Measurements from ENCODE around the gene ITPKB. TPM values are rescaled to one million over a fixed set of nuclear protein-coding genes. Genes with fewer than 3 reads are reported as not detected.

The ITPKB gene
- polyA plus RNA-seq, 1 of the 3 experiments (the other 2 are of a cell fraction) = 2.4 TPM

DNA sequence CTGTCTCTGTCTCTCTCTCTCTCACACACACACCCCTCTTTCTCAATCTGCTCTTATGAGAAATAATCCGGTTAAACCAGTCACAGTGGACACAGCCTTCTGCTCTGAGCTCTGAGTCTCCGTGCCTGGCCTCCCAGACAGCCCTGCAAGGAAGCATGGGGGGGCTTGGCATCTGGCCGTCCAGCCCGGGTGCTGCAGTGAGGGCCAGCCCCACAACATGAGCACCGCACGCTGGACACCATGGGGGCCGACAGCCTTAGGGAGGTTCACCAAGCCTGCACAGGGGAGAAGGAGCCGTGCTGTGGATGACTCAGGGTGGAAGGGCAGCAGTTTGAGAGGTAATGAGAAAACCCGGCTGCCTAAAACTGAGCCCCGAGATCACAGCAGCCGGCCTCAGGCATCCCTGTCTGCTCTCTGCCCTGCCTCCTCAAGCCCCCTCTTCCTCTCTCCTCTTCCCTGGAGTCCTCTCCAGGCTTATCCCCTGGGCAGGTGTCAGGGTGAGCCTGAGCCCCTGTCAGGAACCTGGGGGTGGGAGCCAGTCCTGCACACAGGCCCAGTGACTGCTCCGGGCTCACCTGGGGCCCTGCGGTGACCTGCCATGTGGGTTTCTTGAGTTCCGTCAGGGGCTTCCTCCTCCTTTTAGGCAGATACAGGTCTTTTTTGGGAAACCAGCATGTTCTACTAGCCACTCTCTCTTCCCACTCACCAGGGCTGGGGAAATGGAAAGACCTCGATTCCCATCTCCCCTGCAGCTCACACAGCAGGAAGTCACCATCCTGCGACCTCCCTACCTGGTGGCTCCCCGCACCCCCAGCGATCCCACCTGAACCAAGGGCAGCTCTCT lies 92.8 kb downstream of the ITPKB start:
- H3K36me3 ChIP-seq (replicated peaks in 1 of 2; ENCODE audit: control insufficient read depth in 1 of 2, insufficient read depth in 2 of 2, low read length in 1 of 2) = no peaks in the 10 kb centered on the region
- ChIA-PET CTCF (interaction anchor here (0.5 to 1.9 kb wide), 3 partner anchors 12 to 819 kb away, joined by 3 to 6 read pairs (median 3); no protein-coding TSS in a partner anchor), POLR2A (no interaction called here)
- peak; percentile 55 for DNase-seq
- H3K4me2 ChIP-seq = no peak overlapping the region
- no peaks in the 10 kb centered on the region; a peak in 1 of 4 replicates for H3K4me1 ChIP-seq (ENCODE audit: control insufficient read depth in 1 of 2, insufficient read depth in 2 of 2, low read depth in 1 of 2, low read length in 1 of 2)
- no peaks in the 10 kb centered on the region for H3K9me2 ChIP-seq
- H2AFZ ChIP-seq (ENCODE audit: low read depth) = no peak overlapping the region
- H3F3A ChIP-seq (replicated peaks; ENCODE audit: insufficient read depth) = no peaks in the 10 kb centered on the region
- H3K9me3 ChIP-seq = no peaks in the 10 kb centered on the region
- H3K27ac ChIP-seq (ENCODE audit: low read depth in 2 of 2, low read length in 1 of 2) = no peak overlapping the region
- no peak for TF ChIP-seq TCF12 (IDR thresholded peaks at IDR 0.05)
- no peak for TF ChIP-seq CHD2 (IDR thresholded peaks at IDR 0.05; ENCODE audit: low read length, partially characterized antibody)
- TF ChIP-seq FOXM1 (IDR thresholded peaks at IDR 0.05; ENCODE audit: low read depth) = no peak
- TF ChIP-seq RFX5 (IDR thresholded peaks at IDR 0.05; ENCODE audit: low read length) = no peak
- no peak for TF ChIP-seq GABPA (IDR thresholded peaks at IDR 0.05; ENCODE audit: low read depth)
- TF ChIP-seq POLR2AphosphoS5 (IDR thresholded peaks at IDR 0.05; ENCODE audit: low read depth, low read length) = no peak
- TF ChIP-seq RXRA (IDR thresholded peaks at IDR 0.05; ENCODE audit: borderline replicate concordance, low read depth) = no peak
- TF ChIP-seq, protein P1, sequence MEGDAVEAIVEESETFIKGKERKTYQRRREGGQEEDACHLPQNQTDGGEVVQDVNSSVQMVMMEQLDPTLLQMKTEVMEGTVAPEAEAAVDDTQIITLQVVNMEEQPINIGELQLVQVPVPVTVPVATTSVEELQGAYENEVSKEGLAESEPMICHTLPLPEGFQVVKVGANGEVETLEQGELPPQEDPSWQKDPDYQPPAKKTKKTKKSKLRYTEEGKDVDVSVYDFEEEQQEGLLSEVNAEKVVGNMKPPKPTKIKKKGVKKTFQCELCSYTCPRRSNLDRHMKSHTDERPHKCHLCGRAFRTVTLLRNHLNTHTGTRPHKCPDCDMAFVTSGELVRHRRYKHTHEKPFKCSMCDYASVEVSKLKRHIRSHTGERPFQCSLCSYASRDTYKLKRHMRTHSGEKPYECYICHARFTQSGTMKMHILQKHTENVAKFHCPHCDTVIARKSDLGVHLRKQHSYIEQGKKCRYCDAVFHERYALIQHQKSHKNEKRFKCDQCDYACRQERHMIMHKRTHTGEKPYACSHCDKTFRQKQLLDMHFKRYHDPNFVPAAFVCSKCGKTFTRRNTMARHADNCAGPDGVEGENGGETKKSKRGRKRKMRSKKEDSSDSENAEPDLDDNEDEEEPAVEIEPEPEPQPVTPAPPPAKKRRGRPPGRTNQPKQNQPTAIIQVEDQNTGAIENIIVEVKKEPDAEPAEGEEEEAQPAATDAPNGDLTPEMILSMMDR (IDR thresholded peaks at IDR 0.05) = no peak
- TF ChIP-seq, protein P2, sequence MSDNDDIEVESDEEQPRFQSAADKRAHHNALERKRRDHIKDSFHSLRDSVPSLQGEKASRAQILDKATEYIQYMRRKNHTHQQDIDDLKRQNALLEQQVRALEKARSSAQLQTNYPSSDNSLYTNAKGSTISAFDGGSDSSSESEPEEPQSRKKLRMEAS (IDR thresholded peaks at IDR 0.05; ENCODE audit: low read depth) = no peak
- no peak for TF ChIP-seq EP300 (IDR thresholded peaks at IDR 0.05; ENCODE audit: borderline replicate concordance in 1 of 2, low read depth in 1 of 2, low read length in 1 of 2)
- 93% methylated on average over 14 of the region's 18 CpGs for WGBS (ENCODE audit: low lambda C conversion rate)
- H3K9ac ChIP-seq = no peak overlapping the region
- no peaks in the 10 kb centered on the region for H3K79me2 ChIP-seq (ENCODE audit: insufficient read depth)
- H3K4me3 ChIP-seq (ENCODE audit: low read depth in 2 of 2, low read length in 1 of 2) = no peak overlapping the region
- no peaks in the 10 kb centered on the region for H3K27me3 ChIP-seq (ENCODE audit: insufficient read depth)
- no peaks in the 10 kb centered on the region for H4K20me1 ChIP-seq (ENCODE audit: insufficient read depth)

DNA sequence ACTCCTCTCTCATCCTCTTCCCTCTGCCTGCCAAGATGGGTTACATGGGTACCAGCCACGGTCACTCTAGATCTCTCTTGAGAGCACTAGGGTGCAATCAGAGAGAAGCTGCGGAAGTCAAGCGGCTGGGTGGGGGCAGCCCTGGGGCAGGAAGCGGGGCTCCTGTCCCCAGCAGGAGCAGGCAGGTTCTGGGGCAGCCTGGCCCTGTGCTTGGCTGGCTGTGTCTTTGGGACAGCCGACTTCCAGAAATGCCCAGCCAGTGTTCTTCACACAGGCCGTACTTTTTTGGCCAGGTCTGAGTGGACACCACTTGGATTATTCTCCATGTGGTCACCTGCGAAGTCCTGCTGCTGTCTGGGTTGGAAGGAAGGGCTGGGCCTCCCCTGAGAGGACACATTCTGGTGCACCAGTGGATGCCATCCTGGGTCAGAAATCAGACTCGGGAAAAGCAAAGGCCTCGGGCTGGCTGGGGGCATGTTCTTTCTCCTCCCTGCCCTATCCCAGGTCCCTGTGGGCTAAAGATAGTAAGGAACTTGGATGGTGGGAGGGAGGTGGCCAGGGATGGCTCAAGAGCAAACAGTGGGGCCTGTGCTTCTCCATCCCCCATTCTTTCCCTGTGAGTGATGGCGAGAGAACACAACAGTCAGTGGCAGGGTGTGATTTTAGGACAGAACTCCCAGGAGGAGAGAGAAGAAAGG lies 93.7 kb downstream of the ITPKB start:
- Histone ChIP-seq H3K4me3 (ENCODE audit: low read depth in 2 of 2, low read length in 1 of 2) (no peak overlapping the region), H3K9ac (no peak overlapping the region), H3K4me1 (ENCODE audit: control insufficient read depth in 1 of 2, insufficient read depth in 2 of 2, low read depth in 1 of 2, low read length in 1 of 2) (peaks cover 0 to 4% of the 10 kb centered on the region in 2 experiments; a peak in 1 of 4 replicates), H3K36me3 (replicated peaks in 1 of 2; ENCODE audit: control insufficient read depth in 1 of 2, insufficient read depth in 2 of 2, low read length in 1 of 2) (no peaks in the 10 kb centered on the region), H3F3A (replicated peaks; ENCODE audit: insufficient read depth) (no peaks in the 10 kb centered on the region), H3K9me3 (no peaks in the 10 kb centered on the region), H3K27ac (ENCODE audit: low read depth in 2 of 2, low read length in 1 of 2) (no peak overlapping the region), H3K79me2 (ENCODE audit: insufficient read depth) (no peaks in the 10 kb centered on the region), H2AFZ (ENCODE audit: low read depth) (no peak overlapping the region), H3K4me2 (no peak overlapping the region), H3K9me2 (no peaks in the 10 kb centered on the region), H3K27me3 (ENCODE audit: insufficient read depth) (no peaks in the 10 kb centered on the region), H4K20me1 (ENCODE audit: insufficient read depth) (no peaks in the 10 kb centered on the region)
- ChIA-PET POLR2A (no interaction called here), CTCF (interaction anchor here (0.6 to 1.9 kb wide), 2 partner anchors 11 to 820 kb away, joined by 3 to 6 read pairs; no protein-coding TSS in a partner anchor)
- no peak for DNase-seq
- TF ChIP-seq, protein P3, sequence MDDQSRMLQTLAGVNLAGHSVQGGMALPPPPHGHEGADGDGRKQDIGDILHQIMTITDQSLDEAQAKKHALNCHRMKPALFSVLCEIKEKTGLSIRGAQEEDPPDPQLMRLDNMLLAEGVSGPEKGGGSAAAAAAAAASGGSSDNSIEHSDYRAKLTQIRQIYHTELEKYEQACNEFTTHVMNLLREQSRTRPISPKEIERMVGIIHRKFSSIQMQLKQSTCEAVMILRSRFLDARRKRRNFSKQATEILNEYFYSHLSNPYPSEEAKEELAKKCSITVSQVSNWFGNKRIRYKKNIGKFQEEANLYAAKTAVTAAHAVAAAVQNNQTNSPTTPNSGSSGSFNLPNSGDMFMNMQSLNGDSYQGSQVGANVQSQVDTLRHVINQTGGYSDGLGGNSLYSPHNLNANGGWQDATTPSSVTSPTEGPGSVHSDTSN (IDR thresholded peaks at IDR 0.05) = no peak
- TF ChIP-seq FOXM1 (IDR thresholded peaks at IDR 0.05; ENCODE audit: low read depth) (no peak), MXI1 (IDR thresholded peaks at IDR 0.05; ENCODE audit: low read depth, low read length) (no peak), SIN3A (IDR thresholded peaks at IDR 0.05; ENCODE audit: borderline replicate concordance, low read depth, low read length) (no peak), TAF1 (IDR thresholded peaks at IDR 0.05; ENCODE audit: borderline replicate concordance, low read depth, low read length) (no peak), EP300 (IDR thresholded peaks at IDR 0.05; ENCODE audit: borderline replicate concordance in 1 of 2, low read depth in 1 of 2, low read length in 1 of 2) (no peak)
- 82% methylated on average over 7 of the region's 10 CpGs for WGBS (ENCODE audit: low lambda C conversion rate)
